LNCAP (cell line): ENCODE measurements around the gene XXYLT1.

Source experiments
- TF ChIP-seq, protein P1 (sequence below): fragments of 450-650 bp; IDR thresholded peaks from 2 replicates; pipeline ENCODE4 v1.5.1; 2017; ENCODE audit warnings: mild to moderate bottlenecking

XXYLT1 gene

GRCh38 chr3:195095035-195095703, 175.8 kb downstream of the XXYLT1 start:
- TF ChIP-seq, protein P1, sequence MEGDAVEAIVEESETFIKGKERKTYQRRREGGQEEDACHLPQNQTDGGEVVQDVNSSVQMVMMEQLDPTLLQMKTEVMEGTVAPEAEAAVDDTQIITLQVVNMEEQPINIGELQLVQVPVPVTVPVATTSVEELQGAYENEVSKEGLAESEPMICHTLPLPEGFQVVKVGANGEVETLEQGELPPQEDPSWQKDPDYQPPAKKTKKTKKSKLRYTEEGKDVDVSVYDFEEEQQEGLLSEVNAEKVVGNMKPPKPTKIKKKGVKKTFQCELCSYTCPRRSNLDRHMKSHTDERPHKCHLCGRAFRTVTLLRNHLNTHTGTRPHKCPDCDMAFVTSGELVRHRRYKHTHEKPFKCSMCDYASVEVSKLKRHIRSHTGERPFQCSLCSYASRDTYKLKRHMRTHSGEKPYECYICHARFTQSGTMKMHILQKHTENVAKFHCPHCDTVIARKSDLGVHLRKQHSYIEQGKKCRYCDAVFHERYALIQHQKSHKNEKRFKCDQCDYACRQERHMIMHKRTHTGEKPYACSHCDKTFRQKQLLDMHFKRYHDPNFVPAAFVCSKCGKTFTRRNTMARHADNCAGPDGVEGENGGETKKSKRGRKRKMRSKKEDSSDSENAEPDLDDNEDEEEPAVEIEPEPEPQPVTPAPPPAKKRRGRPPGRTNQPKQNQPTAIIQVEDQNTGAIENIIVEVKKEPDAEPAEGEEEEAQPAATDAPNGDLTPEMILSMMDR, result no peak

GRCh38 chr3:195094191-195094921, 176.6 kb downstream of the XXYLT1 start:
- TF ChIP-seq, protein P1, result no peak

DNA sequence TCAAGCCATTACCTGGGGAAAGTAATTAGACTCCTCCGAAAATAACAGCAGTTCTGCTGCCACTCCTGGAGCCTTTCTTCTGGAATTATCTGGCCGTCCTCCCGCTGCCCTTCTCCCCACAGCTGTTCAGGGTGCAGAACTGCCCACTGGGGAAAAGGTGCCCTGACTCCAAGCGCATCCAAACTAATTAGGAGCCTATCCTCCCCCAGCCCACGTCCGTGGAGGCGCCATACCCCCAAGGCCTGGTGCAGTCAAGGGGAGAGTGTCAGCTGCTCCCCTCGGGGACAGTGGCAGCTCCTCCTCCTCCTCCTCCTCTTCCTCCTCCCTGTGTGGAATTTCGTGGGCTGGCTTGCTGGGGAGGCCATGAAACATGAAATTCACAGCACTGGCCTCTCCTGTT, 177.2 kb downstream of the XXYLT1 start:
- TF ChIP-seq, protein P1, result no peak

GRCh38 chr3:195087328-195087727, 183.6 kb downstream of the XXYLT1 start:
- TF ChIP-seq, protein P1, result no peak

- TF ChIP-seq, protein P1, result no peak
These were observed 184.1 kb downstream of the XXYLT1 start for GRCh38 chr3:195086885-195087284.

DNA sequence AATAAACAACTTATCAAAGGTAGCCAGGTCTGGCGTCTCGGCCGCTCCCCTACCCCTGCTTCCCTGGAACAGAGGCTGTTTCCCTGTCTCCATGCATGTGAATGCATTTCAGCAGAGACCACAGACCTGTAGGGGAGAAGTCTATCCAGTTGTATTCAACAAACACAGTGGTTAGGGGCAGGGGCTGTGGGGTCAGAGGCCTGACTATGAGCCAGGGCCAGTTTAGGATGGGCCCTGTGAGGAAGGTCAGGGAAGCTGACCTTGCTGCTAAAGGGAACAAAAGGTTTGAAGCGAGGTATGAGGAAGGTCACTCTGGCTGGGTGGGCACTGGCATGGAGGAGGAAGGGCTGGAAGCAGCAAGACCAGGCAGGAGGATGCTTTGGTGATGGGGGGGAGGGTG, 184.6 kb downstream of the XXYLT1 start:
- TF ChIP-seq, protein P1, result no peak

- TF ChIP-seq, protein P1, result no peak
These were observed 185.4 kb downstream of the XXYLT1 start for GRCh38 chr3:195085356-195086130.
